Measurements from ENCODE around the gene TSPAN18.

Gene TSPAN18

DNA sequence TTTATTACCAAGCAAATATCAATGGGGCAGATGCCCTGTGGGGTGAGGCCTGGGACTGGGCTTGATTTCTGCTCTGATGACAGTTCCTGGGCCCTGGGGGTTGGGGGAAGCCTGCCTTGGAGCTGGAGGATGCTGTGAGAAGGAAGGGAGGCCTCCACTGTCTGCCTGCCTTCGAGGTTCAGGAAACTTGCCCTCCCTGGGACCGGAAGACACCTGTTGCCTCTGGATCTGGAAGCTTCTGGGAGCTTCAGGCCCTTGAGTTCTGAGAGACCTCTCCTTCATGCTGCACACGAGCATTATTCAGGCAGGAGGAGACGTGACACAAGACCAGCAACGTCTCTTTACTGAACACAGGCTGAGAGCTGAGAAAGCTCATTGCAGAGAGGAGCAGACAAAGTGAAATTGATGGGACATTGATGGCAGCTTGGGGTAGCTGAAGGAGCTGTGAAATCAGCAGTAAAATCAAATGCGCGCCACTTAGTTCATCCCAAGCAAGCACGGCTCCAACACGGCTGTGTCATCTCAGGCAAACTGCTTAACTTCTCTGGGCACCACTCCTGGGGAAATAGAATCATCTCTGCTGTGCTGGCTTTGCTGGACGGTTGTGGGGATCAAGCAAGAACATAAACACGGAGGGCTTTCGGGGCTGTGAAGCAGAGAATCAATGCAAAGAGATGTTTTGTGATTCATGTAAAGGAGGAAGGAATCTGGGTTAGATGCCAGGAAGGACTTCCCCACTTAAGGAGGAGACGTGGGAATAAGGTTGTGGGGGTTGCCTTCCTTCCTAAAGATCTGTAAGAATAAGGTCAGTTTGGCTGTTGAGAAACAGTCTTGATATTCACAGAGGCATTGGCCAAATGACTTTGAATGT is 159.4 kb downstream of the TSPAN18 start:
- TF ChIP-seq, protein P1, sequence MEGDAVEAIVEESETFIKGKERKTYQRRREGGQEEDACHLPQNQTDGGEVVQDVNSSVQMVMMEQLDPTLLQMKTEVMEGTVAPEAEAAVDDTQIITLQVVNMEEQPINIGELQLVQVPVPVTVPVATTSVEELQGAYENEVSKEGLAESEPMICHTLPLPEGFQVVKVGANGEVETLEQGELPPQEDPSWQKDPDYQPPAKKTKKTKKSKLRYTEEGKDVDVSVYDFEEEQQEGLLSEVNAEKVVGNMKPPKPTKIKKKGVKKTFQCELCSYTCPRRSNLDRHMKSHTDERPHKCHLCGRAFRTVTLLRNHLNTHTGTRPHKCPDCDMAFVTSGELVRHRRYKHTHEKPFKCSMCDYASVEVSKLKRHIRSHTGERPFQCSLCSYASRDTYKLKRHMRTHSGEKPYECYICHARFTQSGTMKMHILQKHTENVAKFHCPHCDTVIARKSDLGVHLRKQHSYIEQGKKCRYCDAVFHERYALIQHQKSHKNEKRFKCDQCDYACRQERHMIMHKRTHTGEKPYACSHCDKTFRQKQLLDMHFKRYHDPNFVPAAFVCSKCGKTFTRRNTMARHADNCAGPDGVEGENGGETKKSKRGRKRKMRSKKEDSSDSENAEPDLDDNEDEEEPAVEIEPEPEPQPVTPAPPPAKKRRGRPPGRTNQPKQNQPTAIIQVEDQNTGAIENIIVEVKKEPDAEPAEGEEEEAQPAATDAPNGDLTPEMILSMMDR (IDR thresholded peaks at IDR 0.05), result no peak

- TF ChIP-seq, protein P1 (IDR thresholded peaks at IDR 0.05), result no peak
Measured at GRCh38 chr11:44886790-44887140, 160.0 kb downstream of the TSPAN18 start.

DNA sequence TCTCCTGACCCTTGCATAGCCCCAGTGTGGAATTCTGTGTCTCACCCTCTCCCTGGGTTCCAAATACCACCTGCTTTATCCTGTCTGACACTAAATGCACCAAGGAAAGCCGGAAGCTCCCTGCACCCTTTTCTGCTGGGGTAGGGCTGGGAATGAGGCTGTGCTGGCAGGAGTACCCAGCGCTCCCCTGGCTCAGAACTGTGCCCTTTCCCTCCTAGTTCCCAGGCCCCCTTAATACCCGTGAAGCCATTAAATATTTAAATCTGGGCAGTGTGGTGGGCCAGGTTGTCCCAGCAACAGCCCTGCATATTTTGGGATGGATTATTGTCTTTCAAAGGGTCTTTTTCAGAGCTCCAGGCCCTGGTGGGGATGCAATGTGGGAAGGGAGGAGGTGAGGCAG is 160.9 kb downstream of the TSPAN18 start:
- TF ChIP-seq, protein P1 (IDR thresholded peaks at IDR 0.05), result no peak

DNA sequence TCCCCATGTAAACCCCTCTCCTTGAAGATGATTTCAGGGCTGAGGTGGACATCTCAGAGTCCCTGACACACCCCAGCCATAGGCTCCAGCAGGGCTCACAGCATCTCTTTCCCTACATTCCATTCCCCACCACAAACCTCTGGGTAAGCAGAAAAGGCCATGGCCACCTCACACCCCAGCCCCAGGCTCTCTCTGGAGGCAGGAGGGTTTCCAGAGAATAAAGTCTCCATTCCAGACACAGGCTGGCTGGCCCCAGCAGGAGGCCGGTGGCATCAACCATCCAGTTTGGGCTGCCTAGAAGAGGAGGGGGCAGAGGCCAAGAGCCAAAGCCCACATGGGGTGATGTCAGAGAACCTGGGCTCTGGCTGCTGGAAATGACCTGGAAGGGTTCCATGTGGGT is 162.5 kb downstream of the TSPAN18 start:
- TF ChIP-seq, protein P1 (IDR thresholded peaks at IDR 0.05), result no peak

GRCh38 chr11:44892843-44893242 is 166.1 kb downstream of the TSPAN18 start:
- TF ChIP-seq, protein P1 (IDR thresholded peaks at IDR 0.05), result no peak

DNA sequence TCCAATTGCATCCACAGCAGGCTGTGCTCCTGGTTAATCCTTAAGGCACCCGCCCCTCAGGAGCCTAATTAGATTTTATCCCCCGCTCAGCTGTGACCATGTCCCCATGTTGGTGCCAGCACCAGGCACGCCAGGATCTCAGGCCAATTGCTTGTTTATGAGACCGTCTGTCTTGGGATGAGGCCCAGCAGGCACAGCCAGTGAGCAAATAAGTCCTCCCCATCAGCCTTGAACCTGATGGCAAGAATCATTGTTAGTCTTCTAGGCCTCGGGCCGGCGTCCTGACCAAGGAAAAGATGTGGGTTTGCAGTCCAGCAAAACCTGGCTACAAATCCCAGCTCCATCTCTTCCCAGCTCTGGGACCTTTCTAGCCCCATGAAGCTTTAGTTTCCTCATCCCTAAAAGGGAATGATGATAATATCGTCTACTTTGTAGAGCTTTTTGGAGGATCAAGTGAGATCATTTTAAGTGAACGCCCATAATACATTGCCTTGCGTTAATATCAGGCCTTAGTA is 166.6 kb downstream of the TSPAN18 start:
- TF ChIP-seq, protein P1 (IDR thresholded peaks at IDR 0.05), result no peak

GRCh38 chr11:44893846-44894617 is 167.3 kb downstream of the TSPAN18 start:
- TF ChIP-seq, protein P1 (IDR thresholded peaks at IDR 0.05), result peak; percentile 63
